K562 (cell line): ENCODE measurements around the gene SELPLG. TPM values are rescaled to one million over a fixed set of nuclear protein-coding genes. Genes with fewer than 3 reads are reported as not detected.

ENCODE experiments used
- ATAC-seq: fragments of 200-7000 bp; cut with Tn5 transposase; 3 replicates; pipeline ENCODE4 v1.9.1; 2020; ENCODE audit warnings: moderate library complexity
- BruUV-seq: library from RNA; stranded (reverse); fragments of 400-500 nt; replicated peaks from 2 replicates; lab custom pipeline; 2021; lab: Mats Ljungman, UMichigan
- CTCF ChIA-PET: fragments of 300-600 bp; formaldehyde crosslinking; extraction: SDS; loops from one replicate; lab custom pipeline; 2021; ENCODE audit warnings: low intra/inter-chr PET ratio; lab: Yijun Ruan, JAX
- POLR2A ChIA-PET: fragments of 300-600, 350-650 bp; sonication (Branson Sonifier 250); formaldehyde crosslinking; extraction: SDS; loops from one replicate; lab custom pipeline; 2021; ENCODE audit warnings: antibody characterized with exemption, inconsistent platforms; lab: Yijun Ruan, JAX
- DNase-seq, 4 experiments: peaks; one replicate each; pipeline versions ENCODE4 v3.0.0 to v3.0.0-alpha.2; 2011 to 2018; ENCODE audit warnings: low spot score in 3 of 4, mixed read lengths in 3 of 4; ENCODE audit errors: extremely low read depth in 1 of 4
- FAIRE-seq: peaks from 2 replicates; lab custom pipeline; 2011; peaks lifted over from hg19 to GRCh38; lab: Jason Lieb, UNC
- H2AFZ ChIP-seq: 2 replicates; pipeline ENCODE4 v1.6.0; 2011; ENCODE audit warnings: low read depth, low read length, control low read depth, inconsistent platforms
- H3K27ac ChIP-seq: fragments of 200-600 bp; 3 replicates; pipeline ENCODE4 v1.8.0; 2011; ENCODE audit warnings: low read depth, mild to moderate bottlenecking, control low read depth, inconsistent platforms, low read length, moderate library complexity, mixed read lengths; ENCODE audit errors: extremely low read depth
- H3K27me3 ChIP-seq, 2 experiments: fragments of 300-600 bp in 1 of 2; 2 replicates in 1 of 2; 3 replicates in 1 of 2; pipeline versions ENCODE4 v1.6.0 to v1.8.0; 2011; ENCODE audit warnings: inconsistent platforms in 2 of 2, low read length in 2 of 2, mild to moderate bottlenecking in 1 of 2, mixed read lengths in 1 of 2, moderate library complexity in 1 of 2; ENCODE audit not compliant: control insufficient read depth in 2 of 2, insufficient read depth in 2 of 2
- H3K36me3 ChIP-seq: fragments of 300-600 bp; 3 replicates; pipeline ENCODE4 v1.8.0; 2011; ENCODE audit warnings: mild to moderate bottlenecking, low read length, inconsistent platforms; ENCODE audit not compliant: control insufficient read depth, insufficient read depth
- H3K4me1 ChIP-seq, 2 experiments: fragments of 200-600 bp in 1 of 2; replicated peaks in 1 of 2; 2 replicates in 1 of 2; 3 replicates in 1 of 2; pipeline versions ENCODE4 v1.5.1 to v1.8.0; 2011; ENCODE audit warnings: inconsistent platforms in 2 of 2, low read length in 2 of 2, mild to moderate bottlenecking in 1 of 2, mixed read lengths in 1 of 2, moderate library complexity in 1 of 2; ENCODE audit not compliant: control insufficient read depth in 2 of 2, insufficient read depth in 2 of 2
- H3K4me2 ChIP-seq: 2 replicates; pipeline ENCODE4 v1.6.1; 2011; ENCODE audit warnings: low read length, control low read depth, inconsistent platforms, mixed read lengths; ENCODE audit not compliant: insufficient read depth
- H3K4me3 ChIP-seq: fragments of 200-600 bp; sonication (generic), shearing (Covaris generic); 2 replicates; pipeline ENCODE4 v1.5.1; 2016; ENCODE audit warnings: control low read depth, inconsistent platforms
- H3K79me2 ChIP-seq: fragments of 200-600 bp; 3 replicates; pipeline ENCODE4 v1.8.0; 2011; ENCODE audit warnings: low read length, inconsistent platforms; ENCODE audit not compliant: control insufficient read depth, insufficient read depth
- H3K9ac ChIP-seq, 2 experiments: 2 replicates each; pipeline versions ENCODE4 v1.6.0 to v1.6.1; 2011; ENCODE audit warnings: low read depth in 2 of 2, low read length in 2 of 2, control low read depth in 1 of 2, inconsistent platforms in 1 of 2, mild to moderate bottlenecking in 1 of 2, mixed read lengths in 1 of 2; ENCODE audit not compliant: insufficient read depth in 1 of 2
- H3K9me1 ChIP-seq: one replicate; pipeline ENCODE4 v1.6.0; 2011; ENCODE audit warnings: inconsistent platforms, mild to moderate bottlenecking, low read length, moderate library complexity; ENCODE audit not compliant: control insufficient read depth, insufficient read depth
- H3K9me3 ChIP-seq: replicated peaks from 2 replicates; pipeline ENCODE4 v1.5.1; 2011; ENCODE audit warnings: low read depth, low read length, inconsistent platforms; ENCODE audit not compliant: control insufficient read depth, insufficient read depth
- H4K20me1 ChIP-seq: replicated peaks from 2 replicates; pipeline ENCODE4 v1.6.1; 2011; ENCODE audit warnings: low read length, inconsistent platforms, mixed read lengths; ENCODE audit not compliant: control insufficient read depth, insufficient read depth
- ESRRB ChIP-seq: fragments of 250-450 bp; sonication (Bioruptor Pico); IDR thresholded peaks from 2 replicates; pipeline ENCODE4 v1.5.0; 2020; ENCODE audit warnings: mild to moderate bottlenecking, moderate library complexity, borderline replicate concordance
- HDAC6 ChIP-seq: IDR thresholded peaks from 2 replicates; pipeline ENCODE4 v1.6.1; 2012; ENCODE audit warnings: low read depth, mild to moderate bottlenecking, control low read depth, inconsistent platforms, low read length, moderate library complexity
- HDAC8 ChIP-seq: fragments of 450-650 bp; IDR thresholded peaks from 2 replicates; pipeline ENCODE4 v1.6.1; 2016; ENCODE audit warnings: mild to moderate bottlenecking, missing genetic modification characterization, moderate library complexity, missing compliant biosample characterization
- MEIS2 ChIP-seq: fragments of 450-650 bp; IDR thresholded peaks from 2 replicates; pipeline ENCODE4 v1.6.1; 2014; ENCODE audit warnings: mild to moderate bottlenecking; ENCODE audit not compliant: partially characterized antibody
- RBM25 ChIP-seq: fragments of 200-400 bp; formaldehyde crosslinking; IDR thresholded peaks from 2 replicates; pipeline ENCODE4 v1.6.1; 2018; ENCODE audit warnings: low read length, low read depth, moderate library complexity; ENCODE audit not compliant: severe bottlenecking
- WGBS: fragments of 100-300 bp; shearing (Covaris generic); methylation state at CpG from one replicate; pipeline ENCODE4 v1.1.6; 2016; ENCODE audit warnings: low coverage, mixed read lengths; ENCODE audit not compliant: insufficient coverage; ENCODE audit errors: missing lambda C conversion rate; 5-methylcytosine and 5-hydroxymethylcytosine counted together
- in situ Hi-C: fragments of 300-500 bp; cut with MboI; formaldehyde crosslinking; loops from 4 replicates; pipeline ENCODE4 v1.15.0; 2018; ENCODE audit warnings: inconsistent platforms, mixed read lengths
- intact Hi-C: fragments of 100-400 bp; cut with micrococcal nuclease; formaldehyde crosslinking; loops from 2 replicates; pipeline ENCODE4 v1.14.2; 2022
- polyA plus RNA-seq, 8 experiments: library from polyadenylated mRNA; depleted of rRNA in 4 of 8; stranded (reverse) in 5 of 8; unstranded in 3 of 8; fragments of >200 nt; fragmentation: Nextera tagmentation in 2 of 8; fragmentation: Illumina TruSeq in 1 of 8; extraction: Ambion mirVana in 2 of 8; extraction: Trizol in 1 of 8; gene quantifications; 2 replicates each; pipeline versions ENCODE4 v1.2.1 to v1.2.3, GENCODE V29; 2011 to 2014; ENCODE audit warnings: inconsistent platforms in 1 of 8, missing spikeins in 1 of 8
- total RNA-seq, 7 experiments: library from RNA; depleted of rRNA in 6 of 7; stranded (reverse); fragments of >200 nt in 6 of 7; fragmentation: Illumina TruSeq in 2 of 7; extraction: Trizol in 2 of 7; gene quantifications; 2 replicates each; pipeline versions ENCODE4 v1.2.1 to v1.2.3, GENCODE V29; 2011 to 2021; ENCODE audit warnings: low replicate concordance in 1 of 7
- TF ChIP-seq, protein P1 (sequence below): fragments of 200-800 bp; sonication (Bioruptor generic); IDR thresholded peaks from 2 replicates; pipeline ENCODE4 v1.6.1; 2017; ENCODE audit warnings: missing genetic modification characterization, missing compliant biosample characterization
- TF ChIP-seq, protein P2 (sequence below): fragments of 450-650 bp; IDR thresholded peaks from 2 replicates; pipeline ENCODE4 v1.6.1; 2016
- TF ChIP-seq, protein P3 (sequence below), 2 experiments: IDR thresholded peaks in 1 of 2; conservative IDR thresholded peaks in 1 of 2; 2 replicates each; pipeline ENCODE4 v1.6.1; 2016; ENCODE audit warnings: low read depth in 2 of 2, mild to moderate bottlenecking in 1 of 2, missing compliant biosample characterization in 1 of 2, missing genetic modification characterization in 1 of 2, moderate library complexity in 1 of 2

SELPLG gene
- total and polyA plus RNA-seq, 9 of the 15 experiments (the other 6 are each of a cell fraction or from before 2014, with no cell fraction given) = 0.22 to 10.2 (median 1.7) TPM

DNA sequence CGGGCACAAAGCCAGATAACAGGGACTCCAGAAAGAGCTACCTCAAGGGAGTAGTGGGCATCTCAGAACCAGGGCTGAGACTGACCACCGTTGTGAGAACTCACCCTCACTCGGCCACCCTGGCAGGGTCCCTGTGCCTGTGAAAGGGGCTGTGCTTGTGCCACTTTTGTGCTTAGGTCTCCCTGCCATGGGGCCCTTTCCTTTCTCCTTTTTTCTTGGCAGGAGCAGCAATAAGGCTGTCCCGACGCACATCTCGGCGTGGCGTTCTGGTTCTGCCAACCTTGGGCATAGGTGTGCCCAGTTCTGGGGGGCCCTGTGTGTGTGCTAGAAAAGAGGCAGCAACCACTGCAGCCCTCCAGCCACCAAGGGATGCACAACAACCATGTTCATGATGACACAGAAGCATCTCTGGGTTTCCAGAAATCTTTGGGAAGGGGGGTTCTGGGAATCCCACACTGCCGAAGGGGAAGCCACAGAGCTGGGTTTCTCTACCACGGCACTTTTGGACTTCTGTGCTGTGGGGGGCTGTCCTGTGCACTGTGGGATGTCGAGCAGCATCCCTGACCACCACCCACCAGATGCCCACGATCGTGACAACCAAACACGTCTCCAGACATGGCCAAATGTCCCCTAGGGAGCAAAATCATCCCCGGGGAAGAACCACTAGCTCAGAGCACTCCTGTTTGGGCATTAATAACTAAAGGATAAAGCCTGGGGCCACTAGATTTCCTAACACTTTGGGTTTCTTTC is 22.7 kb downstream of the SELPLG start (continued):
- TF ChIP-seq, protein P1, sequence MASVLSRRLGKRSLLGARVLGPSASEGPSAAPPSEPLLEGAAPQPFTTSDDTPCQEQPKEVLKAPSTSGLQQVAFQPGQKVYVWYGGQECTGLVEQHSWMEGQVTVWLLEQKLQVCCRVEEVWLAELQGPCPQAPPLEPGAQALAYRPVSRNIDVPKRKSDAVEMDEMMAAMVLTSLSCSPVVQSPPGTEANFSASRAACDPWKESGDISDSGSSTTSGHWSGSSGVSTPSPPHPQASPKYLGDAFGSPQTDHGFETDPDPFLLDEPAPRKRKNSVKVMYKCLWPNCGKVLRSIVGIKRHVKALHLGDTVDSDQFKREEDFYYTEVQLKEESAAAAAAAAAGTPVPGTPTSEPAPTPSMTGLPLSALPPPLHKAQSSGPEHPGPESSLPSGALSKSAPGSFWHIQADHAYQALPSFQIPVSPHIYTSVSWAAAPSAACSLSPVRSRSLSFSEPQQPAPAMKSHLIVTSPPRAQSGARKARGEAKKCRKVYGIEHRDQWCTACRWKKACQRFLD (CRISPR knock-in tag) = no peak
- no peak for TF ChIP-seq HDAC6
- TF ChIP-seq ESRRB (CRISPR knock-in tag) = no peak
- TF ChIP-seq, all 486 proteins: peak for 0

DNA sequence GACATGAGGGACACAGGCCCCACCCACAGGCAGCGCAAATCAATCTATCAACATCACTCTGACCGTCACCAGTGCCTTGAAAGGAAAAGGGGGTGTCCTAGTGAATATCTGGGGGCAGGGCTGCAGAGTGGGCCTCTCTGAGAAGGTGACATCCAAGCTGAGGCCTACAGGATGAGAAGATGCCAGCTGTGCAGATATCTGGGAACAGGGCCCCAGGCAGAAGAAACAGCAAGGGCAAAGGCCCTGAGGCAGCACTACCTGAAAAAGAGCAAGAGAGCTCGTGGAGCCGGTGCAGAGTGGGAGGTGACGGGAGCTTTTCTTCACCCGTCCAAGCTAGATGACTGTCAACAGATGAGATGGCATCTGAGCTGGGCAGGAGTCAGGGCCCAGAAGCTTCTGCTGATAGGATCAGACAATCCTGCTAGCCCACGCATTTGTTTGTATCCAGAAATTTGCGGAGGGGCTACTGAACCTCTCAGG is 23.3 kb downstream of the SELPLG start:
- no peaks in the 10 kb centered on the region for H3K36me3 ChIP-seq
- TF ChIP-seq, protein P2, sequence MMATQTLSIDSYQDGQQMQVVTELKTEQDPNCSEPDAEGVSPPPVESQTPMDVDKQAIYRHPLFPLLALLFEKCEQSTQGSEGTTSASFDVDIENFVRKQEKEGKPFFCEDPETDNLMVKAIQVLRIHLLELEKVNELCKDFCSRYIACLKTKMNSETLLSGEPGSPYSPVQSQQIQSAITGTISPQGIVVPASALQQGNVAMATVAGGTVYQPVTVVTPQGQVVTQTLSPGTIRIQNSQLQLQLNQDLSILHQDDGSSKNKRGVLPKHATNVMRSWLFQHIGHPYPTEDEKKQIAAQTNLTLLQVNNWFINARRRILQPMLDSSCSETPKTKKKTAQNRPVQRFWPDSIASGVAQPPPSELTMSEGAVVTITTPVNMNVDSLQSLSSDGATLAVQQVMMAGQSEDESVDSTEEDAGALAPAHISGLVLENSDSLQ = peak; percentile 40; the same call in 1 of the 2 replicates
- TF ChIP-seq HDAC8 (tag) (no peak), RBM25 (peak; percentile 73), MEIS2 (peak; percentile 69)
- TF ChIP-seq, protein P3, sequence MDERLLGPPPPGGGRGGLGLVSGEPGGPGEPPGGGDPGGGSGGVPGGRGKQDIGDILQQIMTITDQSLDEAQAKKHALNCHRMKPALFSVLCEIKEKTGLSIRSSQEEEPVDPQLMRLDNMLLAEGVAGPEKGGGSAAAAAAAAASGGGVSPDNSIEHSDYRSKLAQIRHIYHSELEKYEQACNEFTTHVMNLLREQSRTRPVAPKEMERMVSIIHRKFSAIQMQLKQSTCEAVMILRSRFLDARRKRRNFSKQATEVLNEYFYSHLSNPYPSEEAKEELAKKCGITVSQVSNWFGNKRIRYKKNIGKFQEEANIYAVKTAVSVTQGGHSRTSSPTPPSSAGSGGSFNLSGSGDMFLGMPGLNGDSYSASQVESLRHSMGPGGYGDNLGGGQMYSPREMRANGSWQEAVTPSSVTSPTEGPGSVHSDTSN (CRISPR knock-in tag; IDR thresholded peaks at IDR 0.05; ENCODE audit: low read depth) = no peak
- TF ChIP-seq, protein P3 (tag; conservative IDR thresholded peaks at IDR 0.05; ENCODE audit: low read depth) = peak; percentile 51
- TF ChIP-seq, all 486 proteins: peak for 4
- BruUV-seq = no TSS peak
- ChIA-PET CTCF (no interaction called here), POLR2A (interaction anchor here (0.5 to 1.1 kb wide), 3 partner anchors 18 to 207 kb away, joined by 3 to 4 read pairs (median 3); no protein-coding TSS in a partner anchor)
- Histone ChIP-seq H3K9me3 (no peaks in the 10 kb centered on the region), H3K4me3 (no peak overlapping the region), H3K9ac (no peak overlapping the region), H3K27ac (no peak overlapping the region), H2AFZ (no peak overlapping the region), H3K4me2 (no peak overlapping the region), H3K4me1 (peaks cover 9 to 16% of the 10 kb centered on the region in 2 experiments), H3K9me1 (no peaks in the 10 kb centered on the region), H4K20me1 (no peaks in the 10 kb centered on the region), H3K79me2 (no peaks in the 10 kb centered on the region), H3K27me3 (no peaks in the 10 kb centered on the region)
- FAIRE-seq (no peak), DNase-seq (no peak), ATAC-seq (no peak)
- in situ Hi-C loops = no loop called here
- WGBS = 23% methylated on average over 8 of the region's 8 CpGs
- intact Hi-C loops = no loop called here
